IPS-18c (cell line): ENCODE results near the gene PRRC1.

Source experiments
- H3K4me3 ChIP-seq: 2 replicates; pipeline ENCODE4 v1.7.0; 2013; ENCODE audit warnings: low read depth, mild to moderate bottlenecking, low read length, moderate library complexity; ENCODE audit not compliant: insufficient read depth
- H3K9me3 ChIP-seq: one replicate; pipeline ENCODE4 v1.6.1; 2013; ENCODE audit warnings: mild to moderate bottlenecking, low read length, moderate library complexity; ENCODE audit not compliant: control insufficient read depth, insufficient read depth

The PRRC1 gene

GRCh38 chr5:127517480-127518318, at the start of gene PRRC1:
Gene PRRC1 (plus strand): TSS chr5:127517640. CDS start chr5:127523480, 5,840 bp downstream.
- Histone ChIP-seq H3K9me3 (peaks cover 2% of the 10 kb centered on the region), H3K4me3 (peak within 1 kb of the TSS; percentile 96)

GRCh38 chr5:127471211-127471610, 46.2 kb upstream of the PRRC1 start:
- H3K4me3 ChIP-seq = no peak overlapping the region
- H3K9me3 ChIP-seq = no peaks in the 10 kb centered on the region

GRCh38 chr5:127472700-127473099, 44.7 kb upstream of the PRRC1 start:
- Histone ChIP-seq H3K9me3 (no peaks in the 10 kb centered on the region), H3K4me3 (no peak overlapping the region)

- no peaks in the 10 kb centered on the region for H3K9me3 ChIP-seq
- H3K4me3 ChIP-seq = no peak overlapping the region
Measured at GRCh38 chr5:127486471-127486870, 31.0 kb upstream of the PRRC1 start.

- Histone ChIP-seq H3K4me3 (no peak overlapping the region), H3K9me3 (no peaks in the 10 kb centered on the region)
Measured at GRCh38 chr5:127492854-127493738, 24.3 kb upstream of the PRRC1 start.

GRCh38 chr5:127498548-127498947, 18.9 kb upstream of the PRRC1 start:
- no peak overlapping the region for H3K4me3 ChIP-seq
- no peaks in the 10 kb centered on the region for H3K9me3 ChIP-seq

- H3K9me3 ChIP-seq = no peaks in the 10 kb centered on the region
- H3K4me3 ChIP-seq = no peak overlapping the region
Measured at GRCh38 chr5:127505905-127506304, 11.5 kb upstream of the PRRC1 start.

GRCh38 chr5:127506616-127507015, 10.8 kb upstream of the PRRC1 start:
- Histone ChIP-seq H3K9me3 (no peaks in the 10 kb centered on the region), H3K4me3 (no peak overlapping the region)

GRCh38 chr5:127508644-127509373, 8.6 kb upstream of the PRRC1 start:
- H3K9me3 ChIP-seq = no peaks in the 10 kb centered on the region
- no peak overlapping the region for H3K4me3 ChIP-seq

GRCh38 chr5:127513408-127513970, 4.0 kb upstream of the PRRC1 start:
- Histone ChIP-seq H3K4me3 (no peak overlapping the region), H3K9me3 (peaks cover 2% of the 10 kb centered on the region)

- H3K9me3 ChIP-seq = peaks cover 2% of the 10 kb centered on the region
- no peak overlapping the region for H3K4me3 ChIP-seq
Measured at GRCh38 chr5:127514816-127515215, 2.6 kb upstream of the PRRC1 start.

- Histone ChIP-seq H3K9me3 (peaks cover 2% of the 10 kb centered on the region), H3K4me3 (no peak overlapping the region)
Measured at GRCh38 chr5:127515693-127516440, 1.6 kb upstream of the PRRC1 start.

- H3K4me3 ChIP-seq = peak overlapping the region; percentile 96; the same call in 1 of the 2 replicates
Measured at GRCh38 chr5:127517110-127517479, 345 bp upstream of the PRRC1 start.

GRCh38 chr5:127518319-127518621, 830 bp downstream of the PRRC1 start:
- Histone ChIP-seq H3K4me3 (peak overlapping the region; percentile 96), H3K9me3 (peaks cover 2% of the 10 kb centered on the region)

More at GRCh38 chr5:127517110-127517479, 345 bp upstream of the PRRC1 start:
- H3K9me3 ChIP-seq = peaks cover 2% of the 10 kb centered on the region

GRCh38 chr5:127519527-127519926, 2.1 kb downstream of the PRRC1 start:
- H3K4me3 ChIP-seq = no peak overlapping the region

GRCh38 chr5:127521138-127521770, 3.8 kb downstream of the PRRC1 start:
- Histone ChIP-seq H3K9me3 (no peaks in the 10 kb centered on the region), H3K4me3 (no peak overlapping the region)

More at GRCh38 chr5:127519527-127519926, 2.1 kb downstream of the PRRC1 start:
- H3K9me3 ChIP-seq = peaks cover 2% of the 10 kb centered on the region
